ENCODE measurements around the gene ASS1. TPM values are rescaled to one million over a fixed set of nuclear protein-coding genes. Genes with fewer than 3 reads are reported as not detected.

The ASS1 gene
- total and polyA plus RNA-seq, 10 donors = 15.4 to 37.4 (median 26.6) TPM

DNA sequence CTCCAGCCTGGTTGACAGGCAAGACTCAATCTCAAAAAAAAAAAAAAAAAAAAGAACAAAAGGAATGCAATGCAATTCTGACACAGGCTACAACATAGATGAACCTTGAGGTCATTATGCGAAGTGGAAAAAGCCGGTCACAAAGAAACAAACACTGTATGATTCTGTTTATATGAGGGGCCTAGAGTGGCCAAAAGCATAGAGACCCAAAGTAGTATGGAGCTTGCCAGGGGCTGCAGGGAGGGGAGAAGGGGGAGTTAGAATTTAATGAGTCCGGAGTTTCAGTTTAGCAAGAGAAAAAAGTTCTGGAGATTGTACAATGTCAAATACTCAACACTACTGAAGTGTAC, 33.2 kb upstream of the ASS1 start:
- Histone ChIP-seq H3K4me3 (no peak overlapping the region), H3K36me3 (no peaks in the 10 kb centered on the region), H3K27ac (no peak overlapping the region), H3K4me1 (no peaks in the 10 kb centered on the region), H3K9me3 (no peaks in the 10 kb centered on the region), H3K27me3 (replicated peaks in 1 of 7) (peaks cover 0 to 6% (median 0%) of the 10 kb centered on the region in 7 donors)
- 57 to 83% (median 74%) methylated on average over 3 of the region's 3 CpGs for WGBS, 5 donors
- DNase-seq = no peak
- no peak for TF ChIP-seq POLR2A (IDR thresholded peaks at IDR 0.05)
- TF ChIP-seq POLR2AphosphoS5 (IDR thresholded peaks at IDR 0.05) = no peak
- TF ChIP-seq, protein P1, sequence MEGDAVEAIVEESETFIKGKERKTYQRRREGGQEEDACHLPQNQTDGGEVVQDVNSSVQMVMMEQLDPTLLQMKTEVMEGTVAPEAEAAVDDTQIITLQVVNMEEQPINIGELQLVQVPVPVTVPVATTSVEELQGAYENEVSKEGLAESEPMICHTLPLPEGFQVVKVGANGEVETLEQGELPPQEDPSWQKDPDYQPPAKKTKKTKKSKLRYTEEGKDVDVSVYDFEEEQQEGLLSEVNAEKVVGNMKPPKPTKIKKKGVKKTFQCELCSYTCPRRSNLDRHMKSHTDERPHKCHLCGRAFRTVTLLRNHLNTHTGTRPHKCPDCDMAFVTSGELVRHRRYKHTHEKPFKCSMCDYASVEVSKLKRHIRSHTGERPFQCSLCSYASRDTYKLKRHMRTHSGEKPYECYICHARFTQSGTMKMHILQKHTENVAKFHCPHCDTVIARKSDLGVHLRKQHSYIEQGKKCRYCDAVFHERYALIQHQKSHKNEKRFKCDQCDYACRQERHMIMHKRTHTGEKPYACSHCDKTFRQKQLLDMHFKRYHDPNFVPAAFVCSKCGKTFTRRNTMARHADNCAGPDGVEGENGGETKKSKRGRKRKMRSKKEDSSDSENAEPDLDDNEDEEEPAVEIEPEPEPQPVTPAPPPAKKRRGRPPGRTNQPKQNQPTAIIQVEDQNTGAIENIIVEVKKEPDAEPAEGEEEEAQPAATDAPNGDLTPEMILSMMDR (IDR thresholded peaks at IDR 0.05 in 8 of 11, conservative IDR thresholded peaks at IDR 0.05 in 3 of 11) = no peak
- intact Hi-C loops (cut with DNase I; ENCODE audit: low total_unique reads) = no loop called here

DNA sequence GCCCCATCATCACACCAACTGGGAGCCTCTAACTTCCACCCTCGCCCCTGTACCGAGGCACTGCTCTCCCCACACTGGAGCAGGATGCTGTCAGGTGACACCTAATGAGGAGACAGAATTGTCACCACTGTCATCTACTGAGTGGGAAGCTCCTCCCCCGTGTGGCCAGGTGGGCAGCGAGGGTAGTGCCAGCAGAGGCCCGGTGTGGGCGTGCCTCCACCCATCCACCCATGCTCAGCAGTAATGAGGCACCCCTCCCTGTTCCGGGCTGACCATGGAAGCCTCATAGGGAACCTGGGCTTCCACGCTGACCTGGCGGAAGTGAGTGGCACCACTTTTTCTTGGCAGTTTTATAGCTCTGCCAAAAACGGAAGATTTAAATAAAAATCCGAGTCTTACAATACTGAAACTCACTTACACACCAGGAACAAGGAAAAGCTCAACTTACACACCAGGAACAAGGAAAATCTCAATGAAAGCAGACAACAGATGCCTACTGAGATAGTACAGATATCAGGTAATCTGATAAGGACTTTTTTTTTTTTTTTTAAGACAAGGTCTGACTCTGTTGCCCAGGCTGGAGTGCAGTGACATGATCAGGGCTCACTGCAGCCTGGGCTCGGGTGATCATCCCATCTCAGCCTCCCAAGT, 30.6 kb upstream of the ASS1 start:
- DNase-seq = no peak
- Histone ChIP-seq H3K4me1 (no peaks in the 10 kb centered on the region), H3K36me3 (no peaks in the 10 kb centered on the region), H3K27ac (no peak overlapping the region), H3K9me3 (no peaks in the 10 kb centered on the region), H3K27me3 (replicated peaks in 1 of 7) (peaks cover 0 to 15% (median 0%) of the 10 kb centered on the region in 7 donors), H3K4me3 (no peak overlapping the region)
- intact Hi-C loops (cut with DNase I; ENCODE audit: low total_unique reads) = no loop called here
- TF ChIP-seq POLR2A (IDR thresholded peaks at IDR 0.05) (no peak), POLR2AphosphoS5 (IDR thresholded peaks at IDR 0.05) (no peak)
- TF ChIP-seq, protein P1 (IDR thresholded peaks at IDR 0.05 in 8 of 11, conservative IDR thresholded peaks at IDR 0.05 in 3 of 11) = no peak
- 84 to 95% (median 89%) methylated on average over 12 of the region's 12 CpGs for WGBS, 5 donors

DNA sequence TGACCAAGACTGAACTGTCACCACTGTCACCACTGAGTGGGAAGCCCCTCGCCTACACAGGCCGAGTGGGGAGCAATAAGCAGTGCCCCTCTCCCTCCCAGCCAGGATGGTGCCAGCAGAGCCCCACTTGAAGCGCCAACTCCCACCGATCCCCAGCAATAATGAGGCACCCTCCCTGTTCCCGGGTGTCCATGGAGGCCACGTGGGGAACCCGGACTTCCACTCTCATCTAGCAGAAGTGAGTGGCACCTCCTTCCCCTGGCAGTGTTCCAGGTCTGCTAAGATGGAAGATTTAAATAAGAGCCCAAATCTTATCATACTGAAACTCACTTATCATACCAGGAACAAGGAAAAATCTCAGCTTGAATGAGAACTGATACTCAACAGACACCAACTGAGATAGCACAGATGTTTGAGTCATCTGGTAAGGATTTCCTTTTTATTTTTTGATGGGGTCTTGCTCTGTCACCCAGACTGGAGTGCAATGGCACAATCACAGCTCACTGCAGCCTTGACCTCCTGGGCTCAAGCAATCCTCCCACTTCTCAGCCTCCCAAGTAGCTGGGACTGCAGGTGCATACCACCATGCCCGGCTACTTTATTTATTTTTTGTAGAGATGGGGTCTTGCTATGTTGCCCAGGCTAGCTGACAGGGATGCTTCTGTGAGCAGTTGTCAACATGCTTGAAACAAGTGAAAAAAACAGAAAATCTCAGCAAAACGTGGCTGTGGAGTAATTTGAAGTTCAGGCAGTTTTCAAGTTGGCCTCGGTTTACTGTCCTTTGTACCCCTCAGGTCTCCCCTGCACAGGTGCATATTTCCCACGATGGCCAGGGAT, 29.6 kb upstream of the ASS1 start:
- H3K27me3 ChIP-seq (replicated peaks in 1 of 7) = peaks cover 0 to 15% (median 0%) of the 10 kb centered on the region in 7 donors
- H3K4me1 ChIP-seq = no peaks in the 10 kb centered on the region
- no peak overlapping the region for H3K4me3 ChIP-seq
- no peak overlapping the region for H3K27ac ChIP-seq
- intact Hi-C loops (cut with DNase I; ENCODE audit: low total_unique reads) = no loop called here
- TF ChIP-seq POLR2A (IDR thresholded peaks at IDR 0.05) (no peak), POLR2AphosphoS5 (IDR thresholded peaks at IDR 0.05) (no peak)
- TF ChIP-seq, protein P1 (IDR thresholded peaks at IDR 0.05 in 8 of 11, conservative IDR thresholded peaks at IDR 0.05 in 3 of 11) = no peak
- WGBS, 5 donors = 75 to 87% (median 76%) methylated on average over 11 of the region's 11 CpGs
- DNase-seq = no peak
- H3K36me3 ChIP-seq = no peaks in the 10 kb centered on the region
- no peaks in the 10 kb centered on the region for H3K9me3 ChIP-seq

DNA sequence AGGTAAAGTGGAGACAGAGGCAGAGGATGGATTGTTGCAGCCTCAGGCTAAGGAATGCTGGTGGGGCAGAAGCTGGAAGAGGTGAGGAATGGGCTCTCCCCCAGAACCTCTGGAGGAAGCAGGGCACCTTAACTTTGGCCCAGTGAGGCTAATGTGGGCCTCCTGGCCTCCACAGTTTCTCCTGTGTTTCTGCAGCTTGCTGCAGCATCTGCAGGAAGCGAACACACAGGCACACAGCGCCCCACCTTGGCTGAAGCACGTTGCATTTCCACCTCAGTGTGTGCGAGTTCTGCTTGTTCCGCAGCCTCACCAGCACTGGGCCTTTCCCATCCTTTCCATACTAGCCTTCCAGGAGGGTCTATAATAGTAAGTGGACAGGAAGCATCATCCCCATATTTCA, 27.2 kb upstream of the ASS1 start:
- WGBS, 5 donors = 75 to 87% (median 78%) methylated on average over 5 of the region's 5 CpGs
- H3K27ac ChIP-seq = no peak overlapping the region
- TF ChIP-seq, protein P1 (IDR thresholded peaks at IDR 0.05 in 8 of 11, conservative IDR thresholded peaks at IDR 0.05 in 3 of 11) = no peak
- TF ChIP-seq POLR2AphosphoS5 (IDR thresholded peaks at IDR 0.05) (no peak), POLR2A (IDR thresholded peaks at IDR 0.05) (no peak)
- DNase-seq = no peak
- no peaks in the 10 kb centered on the region for H3K4me1 ChIP-seq
- intact Hi-C loops (cut with DNase I; ENCODE audit: low total_unique reads) = no loop called here
- H3K9me3 ChIP-seq = no peaks in the 10 kb centered on the region
- peaks cover 0 to 30% (median 0%) of the 10 kb centered on the region in 7 donors for H3K27me3 ChIP-seq (replicated peaks in 1 of 7)
- no peaks in the 10 kb centered on the region for H3K36me3 ChIP-seq
- H3K4me3 ChIP-seq = no peak overlapping the region

Measured in spleen (tissue), 11 donors.